GM19372 (cell line): ENCODE results near the gene WLS.

Source experiments
- ATAC-seq: cut with Tn5 transposase; IDR thresholded peaks from one replicate; pipeline ENCODE4 v1.9.1; 2021; ENCODE audit warnings: mild to moderate bottlenecking, low read depth, moderate library complexity; ENCODE audit not compliant: unreplicated experiment

WLS gene

GRCh38 chr1:68229650-68230483, 2.5 kb downstream of the WLS start:
- ATAC-seq = no peak

- ATAC-seq = no peak
These were observed 3.5 kb downstream of the WLS start for GRCh38 chr1:68228851-68229250.

- ATAC-seq = no peak
These were observed 4.7 kb downstream of the WLS start for GRCh38 chr1:68227598-68227997.

- no peak for ATAC-seq
These were observed 6.5 kb downstream of the WLS start for GRCh38 chr1:68225781-68226180.

- ATAC-seq = no peak
These were observed 8.6 kb downstream of the WLS start for GRCh38 chr1:68223687-68224086.

- no peak for ATAC-seq
These were observed 10.3 kb downstream of the WLS start for GRCh38 chr1:68221980-68222373.

- no peak for ATAC-seq
These were observed 11.0 kb downstream of the WLS start for GRCh38 chr1:68221001-68221979.

GRCh38 chr1:68220420-68220819, 11.9 kb downstream of the WLS start:
- ATAC-seq = no peak

- ATAC-seq = no peak
These were observed 13.8 kb downstream of the WLS start for GRCh38 chr1:68218490-68218889.

GRCh38 chr1:68217618-68218017, 14.7 kb downstream of the WLS start:
- ATAC-seq = no peak

GRCh38 chr1:68217060-68217554, 15.2 kb downstream of the WLS start:
- ATAC-seq = no peak

- ATAC-seq = no peak
These were observed 16.1 kb downstream of the WLS start for GRCh38 chr1:68216089-68216772.

GRCh38 chr1:68213843-68214242, 18.5 kb downstream of the WLS start:
- ATAC-seq = no peak

- no peak for ATAC-seq
These were observed 20.5 kb downstream of the WLS start for GRCh38 chr1:68211761-68212380.

- ATAC-seq = no peak
These were observed 21.5 kb downstream of the WLS start for GRCh38 chr1:68210829-68211228.

GRCh38 chr1:68210027-68210426, 22.3 kb downstream of the WLS start:
- ATAC-seq = no peak

- ATAC-seq = no peak
These were observed 25.3 kb downstream of the WLS start for GRCh38 chr1:68206848-68207689.

- ATAC-seq = no peak
These were observed 26.4 kb downstream of the WLS start for GRCh38 chr1:68205794-68206358.
